DOHH2 (cell line): ENCODE results near the gene CSNK1G3.
A peak's percentile ranks its signal among the peaks of the same experiment; 100 is the strongest.

Experiments
- H3F3A ChIP-seq: fragments of 200-600 bp; sonication (generic), shearing (Covaris generic); 2 replicates; pipeline ENCODE4 v1.6.0; 2016; ENCODE audit warnings: antibody characterized with exemption, mild to moderate bottlenecking; ENCODE audit not compliant: control insufficient read depth, insufficient read depth
- H3K27ac ChIP-seq: fragments of 200-600 bp; sonication (generic); 2 replicates; pipeline ENCODE4 v1.5.1; 2014; ENCODE audit warnings: low read depth, mild to moderate bottlenecking, low read length, moderate library complexity
- H3K27me3 ChIP-seq: fragments of 200-600 bp; sonication (generic); 2 replicates; pipeline ENCODE4 v1.6.1; 2014; ENCODE audit warnings: mild to moderate bottlenecking, low read length, mixed read lengths; ENCODE audit not compliant: control insufficient read depth
- H3K36me3 ChIP-seq: fragments of 200-600 bp; sonication (generic); 2 replicates; pipeline ENCODE4 v1.6.1; 2014; ENCODE audit warnings: mild to moderate bottlenecking, low read length, moderate library complexity, mixed read lengths; ENCODE audit not compliant: control insufficient read depth
- H3K4me1 ChIP-seq: fragments of 200-600 bp; sonication (generic); 2 replicates; pipeline ENCODE4 v1.6.1; 2014; ENCODE audit warnings: mild to moderate bottlenecking, low read length, mixed read lengths; ENCODE audit not compliant: control insufficient read depth
- H3K4me2 ChIP-seq: fragments of 200-600 bp; sonication (generic); 2 replicates; pipeline ENCODE4 v1.6.0; 2014; ENCODE audit warnings: mild to moderate bottlenecking, low read length, moderate library complexity
- H3K4me3 ChIP-seq: fragments of 200-600 bp; sonication (generic); 2 replicates; pipeline ENCODE4 v1.5.1; 2014; ENCODE audit warnings: mild to moderate bottlenecking, low read length, mixed read lengths
- H3K79me2 ChIP-seq: fragments of 200-600 bp; sonication (generic); 2 replicates; pipeline ENCODE4 v1.6.1; 2014; ENCODE audit warnings: mild to moderate bottlenecking, low read length, mixed read lengths; ENCODE audit not compliant: control insufficient read depth
- H3K9me2 ChIP-seq: fragments of 200-600 bp; sonication (generic); replicated peaks from 2 replicates; pipeline ENCODE4 v1.6.1; 2014; ENCODE audit warnings: mild to moderate bottlenecking, low read length, mixed read lengths; ENCODE audit not compliant: control insufficient read depth
- H3K9me3 ChIP-seq: fragments of 200-600 bp; sonication (generic); 2 replicates; pipeline ENCODE4 v1.6.1; 2014; ENCODE audit warnings: antibody characterized with exemption, low read length, mixed read lengths; ENCODE audit not compliant: control insufficient read depth, insufficient read depth
- H4K20me1 ChIP-seq: fragments of 200-600 bp; sonication (generic); 2 replicates; pipeline ENCODE4 v1.6.0; 2014; ENCODE audit warnings: low read depth, mild to moderate bottlenecking, antibody characterized with exemption, low read length, moderate library complexity; ENCODE audit not compliant: control insufficient read depth, insufficient read depth
- CTCF ChIP-seq: fragments of 200-600 bp; sonication (generic); IDR thresholded peaks from one replicate; pipeline ENCODE4 v1.5.1; 2014; ENCODE audit warnings: antibody characterized with exemption, mild to moderate bottlenecking, low read depth, low read length; ENCODE audit not compliant: poor library complexity, severe bottlenecking
- EZH2phosphoT487 ChIP-seq: fragments of 200-600 bp; sonication (generic); IDR thresholded peaks from 2 replicates; pipeline ENCODE4 v1.6.1; 2017; ENCODE audit warnings: borderline replicate concordance, mild to moderate bottlenecking, antibody characterized with exemption, low read length, moderate library complexity, mixed read lengths

The CSNK1G3 gene

GRCh38 chr5:123511290-123511647 is 708 bp upstream of the CSNK1G3 start:
- Histone ChIP-seq H3F3A (no peaks in the 10 kb centered on the region), H3K9me2 (no peaks in the 10 kb centered on the region), H3K4me3 (peak overlapping the region; percentile 88), H3K4me1 (peaks cover 22% of the 10 kb centered on the region), H4K20me1 (no peaks in the 10 kb centered on the region), H3K36me3 (no peaks in the 10 kb centered on the region), H3K27me3 (no peaks in the 10 kb centered on the region), H3K27ac (no peak overlapping the region), H3K9me3 (no peaks in the 10 kb centered on the region), H3K4me2 (peak overlapping the region; percentile 77), H3K79me2 (peaks cover 36% of the 10 kb centered on the region)
- no peak for TF ChIP-seq EZH2phosphoT487
- TF ChIP-seq CTCF: no peak

DNA sequence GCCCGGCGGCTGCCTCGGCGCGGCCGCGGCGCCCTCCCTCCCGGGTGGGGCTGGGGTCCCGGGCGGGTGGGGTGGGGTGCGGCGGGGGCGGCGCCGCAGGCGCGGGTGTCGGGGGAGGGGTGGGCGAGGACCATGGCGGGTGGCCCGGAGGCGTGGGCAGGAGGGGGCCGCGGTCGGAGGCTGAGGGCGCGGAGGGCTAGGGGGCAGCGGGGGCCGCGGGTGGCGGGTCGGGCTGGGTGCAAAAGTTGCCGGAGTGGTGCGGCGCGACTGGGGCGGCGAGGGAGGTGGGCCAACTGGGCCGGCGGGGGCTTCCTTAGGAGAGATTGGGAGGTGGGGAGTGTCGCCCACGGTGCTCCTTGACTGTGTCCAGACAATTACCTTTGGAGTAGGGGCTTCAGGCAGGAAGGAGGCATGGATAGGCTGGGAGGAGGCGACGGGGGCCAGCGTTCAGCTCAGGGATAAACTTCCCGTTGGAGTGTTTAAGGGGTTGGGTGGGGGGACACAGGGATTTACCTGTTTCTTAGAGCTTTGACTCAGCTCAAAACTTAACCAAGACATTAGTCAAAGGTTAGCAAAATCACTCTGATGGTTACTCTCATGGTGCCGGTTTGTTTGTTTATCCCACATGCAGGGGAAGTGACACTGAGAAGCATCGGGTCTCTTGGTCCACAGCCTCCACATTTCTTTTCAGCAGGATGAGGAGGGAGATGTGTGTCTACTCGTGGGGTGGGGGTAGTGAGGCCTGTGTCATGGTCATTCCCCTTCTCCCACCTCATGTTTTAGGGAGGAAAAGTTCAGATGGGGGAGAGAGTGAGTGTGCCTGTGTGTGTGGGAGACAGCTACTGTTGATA is 859 bp downstream of the CSNK1G3 start:
- Histone ChIP-seq H3K9me3 (no peaks in the 10 kb centered on the region), H3K27ac (no peak overlapping the region), H3K36me3 (no peaks in the 10 kb centered on the region), H3F3A (no peaks in the 10 kb centered on the region), H3K79me2 (peaks cover 52% of the 10 kb centered on the region), H3K4me2 (peak overlapping the region; percentile 83), H3K27me3 (no peaks in the 10 kb centered on the region), H3K9me2 (no peaks in the 10 kb centered on the region), H4K20me1 (peaks cover 2% of the 10 kb centered on the region; the same call in 1 of the 2 replicates), H3K4me3 (peak overlapping the region; percentile 88), H3K4me1 (peaks cover 33% of the 10 kb centered on the region)
- TF ChIP-seq EZH2phosphoT487 (no peak), CTCF (no peak)

GRCh38 chr5:123514615-123515355 is 2.8 kb downstream of the CSNK1G3 start:
- H3K79me2 ChIP-seq: peaks cover 71% of the 10 kb centered on the region
- H3K4me3 ChIP-seq: no peak overlapping the region
- H3K27ac ChIP-seq: no peak overlapping the region
- no peaks in the 10 kb centered on the region for H3K27me3 ChIP-seq
- peak overlapping the region; percentile 83; the same call in 1 of the 2 replicates for H3K4me2 ChIP-seq
- H3K9me2 ChIP-seq: no peaks in the 10 kb centered on the region
- peaks cover 9% of the 10 kb centered on the region; the same call in 1 of the 2 replicates for H4K20me1 ChIP-seq
- peaks cover 47% of the 10 kb centered on the region for H3K4me1 ChIP-seq
- H3F3A ChIP-seq: no peaks in the 10 kb centered on the region; the same call in none of the 2 replicates
- H3K9me3 ChIP-seq: no peaks in the 10 kb centered on the region
- H3K36me3 ChIP-seq: no peaks in the 10 kb centered on the region
- TF ChIP-seq CTCF (no peak), EZH2phosphoT487 (no peak)
